ENCODE results near the gene GGPS1.
"Not testable (repeated sequence)": the region's sequence is repeated elsewhere in the genome, so short reads cannot be mapped to it uniquely, and the experiment has no call there.

Gene GGPS1

GRCh38 chr1:235304549-235305451, 23.6 kb upstream of the GGPS1 start:
- no peak for DNase-seq (ENCODE audit: low spot score)

GRCh38 chr1:235307158-235308124, 20.9 kb upstream of the GGPS1 start:
- DNase-seq (ENCODE audit: low spot score) = no peak

- DNase-seq (ENCODE audit: low spot score) = not testable (repeated sequence)
Observed at GRCh38 chr1:235309206-235309605, 19.2 kb upstream of the GGPS1 start.

GRCh38 chr1:235313262-235313661, 15.1 kb upstream of the GGPS1 start:
- DNase-seq (ENCODE audit: low spot score) = no peak

GRCh38 chr1:235313931-235314678, 14.3 kb upstream of the GGPS1 start:
- DNase-seq (ENCODE audit: low spot score) = no peak

- no peak for DNase-seq (ENCODE audit: low spot score)
Observed at GRCh38 chr1:235315173-235315572, 13.2 kb upstream of the GGPS1 start.

- DNase-seq (ENCODE audit: low spot score) = no peak
Observed at GRCh38 chr1:235315735-235316134, 12.6 kb upstream of the GGPS1 start.

GRCh38 chr1:235317168-235317567, 11.2 kb upstream of the GGPS1 start:
- no peak for DNase-seq (ENCODE audit: low spot score)

- no peak for DNase-seq (ENCODE audit: low spot score)
Observed at GRCh38 chr1:235319255-235319654, 9.1 kb upstream of the GGPS1 start.

- DNase-seq (ENCODE audit: low spot score) = no peak
Observed at GRCh38 chr1:235320521-235321179, 7.7 kb upstream of the GGPS1 start.

- no peak for DNase-seq (ENCODE audit: low spot score)
Observed at GRCh38 chr1:235324296-235324695, 4.1 kb upstream of the GGPS1 start.

GRCh38 chr1:235325139-235325538, 3.2 kb upstream of the GGPS1 start:
- no peak for DNase-seq (ENCODE audit: low spot score)

GRCh38 chr1:235325854-235326253, 2.5 kb upstream of the GGPS1 start:
- no peak for DNase-seq (ENCODE audit: low spot score)

GRCh38 chr1:235326719-235327558, 1.4 kb upstream of the GGPS1 start:
- DNase-seq (ENCODE audit: low spot score) = peak; percentile 51

- DNase-seq (ENCODE audit: low spot score) = no peak
Observed at GRCh38 chr1:235327559-235328270, 655 bp upstream of the GGPS1 start, which contains the start of gene ARID4B. TSS of gene ARID4B (minus strand) at chr1:235328179. CDS start at chr1:235326919, 1,260 bp downstream.

GRCh38 chr1:235329139-235329902, 951 bp downstream of the GGPS1 start:
- DNase-seq (ENCODE audit: low spot score) = peak; percentile 31

GRCh38 chr1:235330918-235331285, 2.5 kb downstream of the GGPS1 start:
- no peak for DNase-seq (ENCODE audit: low spot score)

GRCh38 chr1:235331401-235331800, 3.0 kb downstream of the GGPS1 start:
- no peak for DNase-seq (ENCODE audit: low spot score)

- peak; percentile 37 for DNase-seq (ENCODE audit: low spot score)
Observed at GRCh38 chr1:235336903-235337302, 8.5 kb downstream of the GGPS1 start.

Measured in activated CD4-positive, alpha-beta T cell treated with anti-CD3 and anti-CD28 coated beads, Interleukin-2, Interleukin-4, amounts not matched to agents 100 ng/mL and 50 ng/mL, durations not matched to agents 16 hours and 8 hours (primary cell).